GM06990 (cell line): ENCODE data around the gene ARSD.
A peak's percentile ranks its signal among the peaks of the same experiment; 100 is the strongest.
"Not testable (repeated sequence)": the region's sequence is repeated elsewhere in the genome, so short reads cannot be mapped to it uniquely, and the experiment has no call there.

Experiments
- DNase-seq: peaks from one replicate; pipeline ENCODE4 v3.0.0-alpha.2; 2011; ENCODE audit not compliant: insufficient read length; ENCODE audit errors: extremely low read depth
- H3K27me3 ChIP-seq: replicated peaks from 2 replicates; pipeline ENCODE4 v1.6.0; 2011; ENCODE audit warnings: low read length; ENCODE audit not compliant: control insufficient read depth, insufficient read depth
- H3K36me3 ChIP-seq: 2 replicates; pipeline ENCODE4 v1.5.1; 2011; ENCODE audit warnings: low read length; ENCODE audit not compliant: control insufficient read depth, insufficient read depth
- H3K4me3 ChIP-seq: replicated peaks from 2 replicates; pipeline ENCODE4 v1.5.1; 2011; ENCODE audit warnings: low read depth, mild to moderate bottlenecking, control low read depth, low read length
- CTCF ChIP-seq: IDR thresholded peaks from 2 replicates; pipeline ENCODE4 v1.5.1; 2011; ENCODE audit warnings: low read length, control low read depth, mild to moderate bottlenecking, inconsistent platforms; ENCODE audit not compliant: insufficient read depth, poor library complexity, severe bottlenecking

ARSD gene

GRCh38 chrX:2889706-2890490 is 39.2 kb downstream of the ARSD start:
- H3K27me3 ChIP-seq, DNase-seq, H3K36me3 ChIP-seq: not testable (repeated sequence)
- peak overlapping the region; percentile 54 for H3K4me3 ChIP-seq

- no peak for TF ChIP-seq CTCF
- peak overlapping the region; percentile 54 for H3K4me3 ChIP-seq
Measured at GRCh38 chrX:2889045-2889605, 40.0 kb downstream of the ARSD start.

GRCh38 chrX:2888309-2888708 is 40.8 kb downstream of the ARSD start:
- H3K27me3 ChIP-seq, result no peaks in the 10 kb centered on the region
- H3K4me3 ChIP-seq, result no peak overlapping the region
- no peak for DNase-seq
- no peaks in the 10 kb centered on the region for H3K36me3 ChIP-seq
- TF ChIP-seq CTCF, result no peak

More at GRCh38 chrX:2889045-2889605, 40.0 kb downstream of the ARSD start:
- DNase-seq, result no peak
- no peaks in the 10 kb centered on the region for H3K27me3 ChIP-seq
- H3K36me3 ChIP-seq, result no peaks in the 10 kb centered on the region

- TF ChIP-seq CTCF, result no peak
- Histone ChIP-seq H3K27me3 (no peaks in the 10 kb centered on the region), H3K4me3 (no peak overlapping the region), H3K36me3 (no peaks in the 10 kb centered on the region)
- DNase-seq, result no peak
Measured at GRCh38 chrX:2883770-2884169, 45.4 kb downstream of the ARSD start.

- Histone ChIP-seq H3K36me3 (no peaks in the 10 kb centered on the region), H3K4me3 (no peak overlapping the region), H3K27me3 (no peaks in the 10 kb centered on the region)
- DNase-seq, result no peak
- no peak for TF ChIP-seq CTCF
Measured at GRCh38 chrX:2879670-2880069, 49.5 kb downstream of the ARSD start.

- no peak for TF ChIP-seq CTCF
- no peaks in the 10 kb centered on the region for H3K36me3 ChIP-seq
- DNase-seq, result no peak
- H3K27me3 ChIP-seq, result no peaks in the 10 kb centered on the region
- no peak overlapping the region for H3K4me3 ChIP-seq
Measured at GRCh38 chrX:2878563-2878962, 50.6 kb downstream of the ARSD start.
